ENCODE measurements around the gene YTHDC1. TPM values are rescaled to one million over a fixed set of nuclear protein-coding genes. Genes with fewer than 3 reads are reported as not detected.

Gene YTHDC1
- polyA plus RNA-seq, 4 donors = 30.2 to 123 (median 34.2) TPM

- H3K27me3 ChIP-seq (ENCODE audit: control insufficient read depth in 3 of 3, insufficient read depth in 3 of 3, low read length in 3 of 3) = no peaks in the 10 kb centered on the region
- FAIRE-seq = no peak
- 87 to 95% (median 90%) methylated on average over 2 of the region's 2 CpGs for WGBS, 3 donors
Observed at GRCh38 chr4:68385267-68385666, 35.4 kb upstream of the YTHDC1 start.

GRCh38 chr4:68383115-68383514, 33.2 kb upstream of the YTHDC1 start:
- WGBS, 3 donors = 44 to 46% (median 45%) methylated on average over 3 of the region's 3 CpGs
- Histone ChIP-seq H3K4me1 (ENCODE audit: control insufficient read depth in 3 of 3, insufficient read depth in 2 of 3, low read depth in 1 of 3, low read length in 2 of 3) (peaks cover 0 to 1% (median 0%) of the 10 kb centered on the region in 3 donors), H3K27me3 (ENCODE audit: control insufficient read depth in 3 of 3, insufficient read depth in 3 of 3, low read length in 3 of 3) (no peaks in the 10 kb centered on the region), H3K36me3 (ENCODE audit: control insufficient read depth in 3 of 3, insufficient read depth in 2 of 3, low read depth in 1 of 3, low read length in 3 of 3) (no peaks in the 10 kb centered on the region), H3K9me3 (ENCODE audit: control insufficient read depth in 2 of 2, insufficient read depth in 1 of 2, low read depth in 1 of 2, low read length in 1 of 2) (no peaks in the 10 kb centered on the region), H3K27ac (ENCODE audit: low read depth in 1 of 3, low read length in 2 of 3) (peak overlapping the region in 1 of 3 donors; percentile 31), H3K4me3 (ENCODE audit: low read depth in 1 of 3, low read length in 3 of 3) (no peak overlapping the region)
- peak in 1 of 2 donors; percentile 76 for DNase-seq
- no peak for FAIRE-seq

More at GRCh38 chr4:68385267-68385666, 35.4 kb upstream of the YTHDC1 start:
- peaks cover 0 to 14% (median 0%) of the 10 kb centered on the region in 3 donors for H3K4me1 ChIP-seq (ENCODE audit: control insufficient read depth in 3 of 3, insufficient read depth in 2 of 3, low read depth in 1 of 3, low read length in 2 of 3)
- no peak overlapping the region for H3K27ac ChIP-seq (ENCODE audit: low read depth in 1 of 3, low read length in 2 of 3)
- no peaks in the 10 kb centered on the region for H3K36me3 ChIP-seq (ENCODE audit: control insufficient read depth in 3 of 3, insufficient read depth in 2 of 3, low read depth in 1 of 3, low read length in 3 of 3)
- H3K4me3 ChIP-seq (ENCODE audit: low read depth in 1 of 3, low read length in 3 of 3) = no peak overlapping the region
- no peak for DNase-seq
- no peaks in the 10 kb centered on the region for H3K9me3 ChIP-seq (ENCODE audit: control insufficient read depth in 2 of 2, insufficient read depth in 1 of 2, low read depth in 1 of 2, low read length in 1 of 2)

GRCh38 chr4:68378226-68378625, 28.3 kb upstream of the YTHDC1 start:
- 69 to 83% (median 83%) methylated on average over 5 of the region's 5 CpGs for WGBS, 3 donors
- FAIRE-seq = no peak
- Histone ChIP-seq H3K27ac (ENCODE audit: low read depth in 1 of 3, low read length in 2 of 3) (no peak overlapping the region), H3K4me3 (ENCODE audit: low read depth in 1 of 3, low read length in 3 of 3) (no peak overlapping the region), H3K27me3 (ENCODE audit: control insufficient read depth in 3 of 3, insufficient read depth in 3 of 3, low read length in 3 of 3) (no peaks in the 10 kb centered on the region), H3K9me3 (ENCODE audit: control insufficient read depth in 2 of 2, insufficient read depth in 1 of 2, low read depth in 1 of 2, low read length in 1 of 2) (no peaks in the 10 kb centered on the region), H3K36me3 (ENCODE audit: control insufficient read depth in 3 of 3, insufficient read depth in 2 of 3, low read depth in 1 of 3, low read length in 3 of 3) (no peaks in the 10 kb centered on the region), H3K4me1 (ENCODE audit: control insufficient read depth in 3 of 3, insufficient read depth in 2 of 3, low read depth in 1 of 3, low read length in 2 of 3) (no peaks in the 10 kb centered on the region)
- no peak for DNase-seq

- 9 to 16% (median 12%) methylated on average over 19 of the region's 19 CpGs for WGBS, 3 donors
- H3K27me3 ChIP-seq (ENCODE audit: control insufficient read depth in 3 of 3, insufficient read depth in 3 of 3, low read length in 3 of 3) = no peaks in the 10 kb centered on the region
- no peaks in the 10 kb centered on the region for H3K9me3 ChIP-seq (ENCODE audit: control insufficient read depth in 2 of 2, insufficient read depth in 1 of 2, low read depth in 1 of 2, low read length in 1 of 2)
- no peaks in the 10 kb centered on the region for H3K4me1 ChIP-seq (ENCODE audit: control insufficient read depth in 3 of 3, insufficient read depth in 2 of 3, low read depth in 1 of 3, low read length in 2 of 3)
- DNase-seq = peak; percentile 70 to 74
- no peak for FAIRE-seq
- no peak overlapping the region for H3K27ac ChIP-seq (ENCODE audit: low read depth in 1 of 3, low read length in 2 of 3)
- no peaks in the 10 kb centered on the region for H3K36me3 ChIP-seq (ENCODE audit: control insufficient read depth in 3 of 3, insufficient read depth in 2 of 3, low read depth in 1 of 3, low read length in 3 of 3)
- peak overlapping the region in 2 of 3 donors; percentile 4 to 27 for H3K4me3 ChIP-seq (ENCODE audit: low read depth in 1 of 3, low read length in 3 of 3)
Observed at GRCh38 chr4:68375667-68376559, 26.0 kb upstream of the YTHDC1 start.

GRCh38 chr4:68373513-68373912, 23.6 kb upstream of the YTHDC1 start:
- Histone ChIP-seq H3K27me3 (ENCODE audit: control insufficient read depth in 3 of 3, insufficient read depth in 3 of 3, low read length in 3 of 3) (no peaks in the 10 kb centered on the region), H3K4me1 (ENCODE audit: control insufficient read depth in 3 of 3, insufficient read depth in 2 of 3, low read depth in 1 of 3, low read length in 2 of 3) (no peaks in the 10 kb centered on the region), H3K9me3 (ENCODE audit: control insufficient read depth in 2 of 2, insufficient read depth in 1 of 2, low read depth in 1 of 2, low read length in 1 of 2) (no peaks in the 10 kb centered on the region), H3K36me3 (ENCODE audit: control insufficient read depth in 3 of 3, insufficient read depth in 2 of 3, low read depth in 1 of 3, low read length in 3 of 3) (no peaks in the 10 kb centered on the region), H3K4me3 (ENCODE audit: low read depth in 1 of 3, low read length in 3 of 3) (peak overlapping the region in 1 of 3 donors; percentile 8), H3K27ac (ENCODE audit: low read depth in 1 of 3, low read length in 2 of 3) (no peak overlapping the region)
- DNase-seq = peak; percentile 41 to 42
- WGBS, 3 donors = 22 to 71% (median 52%) methylated on average over 16 of the region's 16 CpGs
- FAIRE-seq = no peak

GRCh38 chr4:68372588-68372987, 22.7 kb upstream of the YTHDC1 start:
- Histone ChIP-seq H3K4me1 (ENCODE audit: control insufficient read depth in 3 of 3, insufficient read depth in 2 of 3, low read depth in 1 of 3, low read length in 2 of 3) (no peaks in the 10 kb centered on the region), H3K36me3 (ENCODE audit: control insufficient read depth in 3 of 3, insufficient read depth in 2 of 3, low read depth in 1 of 3, low read length in 3 of 3) (no peaks in the 10 kb centered on the region), H3K27me3 (ENCODE audit: control insufficient read depth in 3 of 3, insufficient read depth in 3 of 3, low read length in 3 of 3) (no peaks in the 10 kb centered on the region), H3K27ac (ENCODE audit: low read depth in 1 of 3, low read length in 2 of 3) (no peak overlapping the region), H3K9me3 (ENCODE audit: control insufficient read depth in 2 of 2, insufficient read depth in 1 of 2, low read depth in 1 of 2, low read length in 1 of 2) (peaks cover 0 to 4% of the 10 kb centered on the region in 2 donors), H3K4me3 (ENCODE audit: low read depth in 1 of 3, low read length in 3 of 3) (no peak overlapping the region)
- DNase-seq = no peak
- WGBS, 3 donors = 72 to 81% (median 76%) methylated on average over 1 of the region's 1 CpG
- FAIRE-seq = no peak

GRCh38 chr4:68369142-68369805, 19.4 kb upstream of the YTHDC1 start:
- FAIRE-seq (no peak), DNase-seq (no peak)
- H3K36me3 ChIP-seq (ENCODE audit: control insufficient read depth in 3 of 3, insufficient read depth in 2 of 3, low read depth in 1 of 3, low read length in 3 of 3) = no peaks in the 10 kb centered on the region
- H3K4me3 ChIP-seq (ENCODE audit: low read depth in 1 of 3, low read length in 3 of 3) = no peak overlapping the region
- no peaks in the 10 kb centered on the region for H3K4me1 ChIP-seq (ENCODE audit: control insufficient read depth in 3 of 3, insufficient read depth in 2 of 3, low read depth in 1 of 3, low read length in 2 of 3)
- H3K27ac ChIP-seq (ENCODE audit: low read depth in 1 of 3, low read length in 2 of 3) = no peak overlapping the region
- 79 to 81% (median 81%) methylated on average over 6 of the region's 6 CpGs for WGBS, 3 donors
- peaks cover 0 to 11% of the 10 kb centered on the region in 2 donors for H3K9me3 ChIP-seq (ENCODE audit: control insufficient read depth in 2 of 2, insufficient read depth in 1 of 2, low read depth in 1 of 2, low read length in 1 of 2)
- no peaks in the 10 kb centered on the region for H3K27me3 ChIP-seq (ENCODE audit: control insufficient read depth in 3 of 3, insufficient read depth in 3 of 3, low read length in 3 of 3)

- Histone ChIP-seq H3K27me3 (ENCODE audit: control insufficient read depth in 3 of 3, insufficient read depth in 3 of 3, low read length in 3 of 3) (no peaks in the 10 kb centered on the region), H3K4me3 (ENCODE audit: low read depth in 1 of 3, low read length in 3 of 3) (no peak overlapping the region), H3K4me1 (ENCODE audit: control insufficient read depth in 3 of 3, insufficient read depth in 2 of 3, low read depth in 1 of 3, low read length in 2 of 3) (no peaks in the 10 kb centered on the region), H3K9me3 (ENCODE audit: control insufficient read depth in 2 of 2, insufficient read depth in 1 of 2, low read depth in 1 of 2, low read length in 1 of 2) (peaks cover 0 to 11% of the 10 kb centered on the region in 2 donors), H3K36me3 (ENCODE audit: control insufficient read depth in 3 of 3, insufficient read depth in 2 of 3, low read depth in 1 of 3, low read length in 3 of 3) (no peaks in the 10 kb centered on the region), H3K27ac (ENCODE audit: low read depth in 1 of 3, low read length in 2 of 3) (no peak overlapping the region)
- 55 to 59% (median 59%) methylated on average over 5 of the region's 5 CpGs for WGBS, 3 donors
- DNase-seq (no peak), FAIRE-seq (no peak)
Observed at GRCh38 chr4:68368691-68369131, 18.8 kb upstream of the YTHDC1 start.

Measured in small intestine (tissue), 7 donors.